HG03103 (cell line): ENCODE measurements around the gene LIMD2.

Experiments
- ATAC-seq: cut with Tn5 transposase; IDR thresholded peaks from one replicate; pipeline ENCODE4 v1.9.1; 2021; ENCODE audit warnings: low read depth; ENCODE audit not compliant: unreplicated experiment

LIMD2 gene

GRCh38 chr17:63701868-63702720 lies 2.2 kb upstream of the LIMD2 start:
- no peak for ATAC-seq

DNA sequence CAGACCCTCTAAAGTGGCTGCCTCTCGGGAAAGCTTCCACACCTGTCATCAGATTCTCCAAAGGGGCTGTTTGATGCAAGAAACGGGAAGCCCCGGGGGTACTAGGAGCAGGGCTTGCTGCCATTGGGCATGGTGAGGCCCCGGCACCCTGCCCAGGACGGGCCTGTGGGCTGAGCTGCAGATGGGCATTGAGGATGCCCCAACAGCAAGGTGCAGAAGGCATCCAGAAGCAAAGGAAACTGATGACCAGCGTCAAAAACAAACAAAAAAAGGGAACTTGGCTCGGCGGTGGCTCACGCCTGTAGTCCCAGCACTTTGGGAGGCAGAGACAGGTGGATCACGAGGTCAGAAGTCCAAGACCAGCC lies 1.5 kb upstream of the LIMD2 start:
- ATAC-seq = no peak

GRCh38 chr17:63700528-63701455 lies 867 bp upstream of the LIMD2 start:
- ATAC-seq = no peak

- peak; percentile 26 for ATAC-seq
Measured at GRCh38 chr17:63698886-63699637, 863 bp downstream of the LIMD2 start.

GRCh38 chr17:63698381-63698885 lies 1.5 kb downstream of the LIMD2 start:
- ATAC-seq = no peak

GRCh38 chr17:63697341-63698286 lies 2.3 kb downstream of the LIMD2 start:
- no peak for ATAC-seq

- no peak for ATAC-seq
Measured at GRCh38 chr17:63696381-63696961, 3.5 kb downstream of the LIMD2 start.

DNA sequence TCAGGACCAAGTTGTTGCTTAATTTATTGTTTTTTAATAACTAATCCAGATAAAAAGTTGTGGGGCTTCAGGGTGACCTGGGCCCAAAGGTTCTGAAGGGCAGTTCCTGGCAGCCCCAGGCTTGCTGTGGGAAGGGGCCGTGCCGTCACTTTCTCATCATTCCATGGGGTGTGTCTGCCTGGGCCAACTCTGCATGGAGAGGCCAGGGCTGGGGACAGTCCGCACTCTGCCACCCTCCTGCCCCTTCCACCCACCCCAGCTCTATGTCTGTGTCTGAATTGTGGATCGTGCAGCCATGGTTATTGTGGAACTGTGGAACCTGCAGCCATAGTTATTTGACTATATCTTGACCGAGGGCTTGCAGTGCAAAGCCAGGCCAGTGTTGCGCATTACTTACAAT lies 4.0 kb downstream of the LIMD2 start:
- no peak for ATAC-seq

DNA sequence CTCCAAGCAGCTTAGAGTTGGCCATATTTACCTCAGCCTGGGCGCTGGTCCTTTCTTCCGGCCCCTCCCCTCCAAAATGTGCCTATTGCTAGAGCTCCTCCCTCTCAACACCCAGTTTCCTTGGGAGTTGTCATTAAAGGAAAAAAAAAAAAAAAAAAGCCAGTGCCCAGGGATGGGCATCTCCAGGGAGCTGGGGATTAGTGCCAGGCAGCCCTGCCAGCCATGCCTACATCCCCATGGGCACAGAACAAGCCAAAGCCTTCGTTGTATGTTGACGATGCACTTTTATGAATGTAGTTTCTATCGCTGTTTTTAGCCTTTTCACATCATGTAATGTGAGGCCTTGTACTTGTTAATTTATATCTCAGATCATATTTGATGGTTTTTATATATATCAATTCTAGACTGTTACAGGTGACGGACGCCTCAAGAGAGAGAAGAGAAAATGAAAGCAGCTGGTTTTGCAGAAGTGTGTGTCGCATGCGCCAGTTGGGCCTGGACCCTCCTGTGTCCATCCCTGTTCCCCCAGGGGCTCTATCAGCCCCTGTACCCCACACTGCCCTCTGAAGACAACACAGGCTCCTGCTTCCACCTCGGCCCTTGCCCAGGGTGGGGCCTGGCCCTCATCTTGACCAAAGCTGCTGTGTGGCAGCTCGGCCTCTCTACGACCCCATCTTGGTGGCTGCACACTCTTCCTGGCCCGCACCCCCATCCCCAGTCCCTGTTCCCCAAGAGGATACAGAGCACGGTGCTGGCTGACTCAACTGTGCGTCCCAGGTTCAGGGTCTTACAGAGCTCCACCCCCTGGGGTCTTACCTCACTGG lies 4.8 kb downstream of the LIMD2 start:
- no peak for ATAC-seq

DNA sequence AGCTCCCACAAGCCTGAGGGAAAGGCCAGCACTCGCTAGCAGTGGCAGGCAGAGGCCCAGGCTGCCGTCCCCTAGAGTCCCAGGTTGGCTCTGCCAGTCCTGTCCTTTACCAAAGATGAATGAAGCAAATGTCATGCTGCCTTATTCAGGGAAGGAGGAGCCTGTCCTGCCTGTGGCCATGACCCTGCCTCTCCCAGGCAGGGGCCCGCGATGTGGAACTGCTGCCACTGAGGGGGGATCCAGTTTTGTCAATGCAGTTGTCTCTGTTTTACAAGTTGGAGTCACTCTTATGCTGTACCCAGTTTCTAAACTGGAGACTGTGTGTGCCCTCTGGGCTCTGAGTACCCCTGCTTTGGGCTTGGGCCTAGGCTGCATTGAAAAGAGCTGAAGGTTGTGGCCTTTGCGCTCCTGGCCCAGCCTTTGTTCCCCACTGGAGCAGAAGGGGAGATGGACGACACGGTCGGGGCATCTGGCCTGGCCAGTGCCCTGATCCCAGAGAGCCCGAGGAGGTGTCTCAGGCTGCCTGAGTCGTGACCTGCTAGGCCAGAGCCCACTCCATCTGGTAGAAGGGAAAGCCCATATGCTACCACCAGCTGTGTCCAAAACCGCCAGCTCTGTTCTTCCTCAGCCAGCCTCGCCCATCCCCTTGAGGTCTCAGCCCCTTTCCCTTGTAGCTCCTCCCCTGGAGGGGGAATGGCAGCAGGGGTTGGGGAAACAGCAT lies 5.5 kb downstream of the LIMD2 start:
- ATAC-seq = no peak

DNA sequence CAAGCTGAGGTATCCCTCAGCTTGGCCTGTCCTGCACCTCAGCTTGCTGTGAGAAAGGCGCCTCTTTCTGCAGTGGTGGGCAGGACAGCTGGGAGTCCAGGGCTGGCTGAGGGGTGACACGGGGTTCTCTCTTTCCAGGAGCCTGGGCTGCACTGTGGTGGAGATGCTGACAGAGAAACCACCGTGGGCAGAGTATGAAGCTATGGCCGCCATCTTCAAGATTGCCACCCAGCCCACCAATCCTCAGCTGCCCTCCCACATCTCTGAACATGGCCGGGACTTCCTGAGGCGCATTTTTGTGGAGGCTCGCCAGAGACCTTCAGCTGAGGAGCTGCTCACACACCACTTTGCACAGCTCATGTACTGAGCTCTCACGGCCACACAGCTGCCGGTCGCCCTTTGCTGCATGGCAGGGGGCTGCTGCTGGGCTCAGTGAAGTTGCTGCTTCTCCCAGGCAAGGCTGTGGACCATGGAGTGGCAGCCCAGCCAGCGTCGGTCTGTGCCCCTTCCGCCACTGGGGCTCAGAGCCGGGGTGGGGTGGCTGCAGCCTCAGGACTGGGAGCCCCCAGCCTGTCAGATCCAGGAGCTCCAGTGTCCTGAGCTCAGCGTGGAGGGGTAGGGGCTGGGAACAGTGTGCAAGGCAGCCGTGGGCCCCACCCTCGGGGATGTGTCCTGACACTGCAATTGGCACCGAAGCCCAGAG lies 6.4 kb downstream of the LIMD2 start:
- ATAC-seq = no peak

GRCh38 chr17:63692195-63692816 lies 7.6 kb downstream of the LIMD2 start:
- no peak for ATAC-seq

DNA sequence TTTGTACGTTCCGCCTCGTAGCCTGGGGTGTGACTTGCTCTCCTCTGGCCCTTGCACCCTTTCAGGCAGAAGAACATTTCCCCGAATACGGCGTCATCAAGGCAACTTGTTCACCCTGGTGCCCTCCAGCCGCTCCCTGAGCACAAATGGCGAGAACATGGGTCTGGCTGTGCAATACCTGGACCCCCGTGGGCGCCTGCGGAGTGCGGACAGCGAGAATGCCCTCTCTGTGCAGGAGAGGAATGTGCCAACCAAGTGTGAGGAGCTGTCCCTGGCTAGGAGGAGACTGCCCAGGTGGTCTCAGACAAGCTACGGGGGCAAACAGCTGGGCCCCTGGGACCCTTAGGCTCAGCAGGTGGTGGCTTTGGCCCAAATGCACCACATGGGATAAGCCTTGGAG lies 10.4 kb downstream of the LIMD2 start:
- ATAC-seq = no peak

- ATAC-seq = no peak
Measured at GRCh38 chr17:63688396-63689020, 11.4 kb downstream of the LIMD2 start.

DNA sequence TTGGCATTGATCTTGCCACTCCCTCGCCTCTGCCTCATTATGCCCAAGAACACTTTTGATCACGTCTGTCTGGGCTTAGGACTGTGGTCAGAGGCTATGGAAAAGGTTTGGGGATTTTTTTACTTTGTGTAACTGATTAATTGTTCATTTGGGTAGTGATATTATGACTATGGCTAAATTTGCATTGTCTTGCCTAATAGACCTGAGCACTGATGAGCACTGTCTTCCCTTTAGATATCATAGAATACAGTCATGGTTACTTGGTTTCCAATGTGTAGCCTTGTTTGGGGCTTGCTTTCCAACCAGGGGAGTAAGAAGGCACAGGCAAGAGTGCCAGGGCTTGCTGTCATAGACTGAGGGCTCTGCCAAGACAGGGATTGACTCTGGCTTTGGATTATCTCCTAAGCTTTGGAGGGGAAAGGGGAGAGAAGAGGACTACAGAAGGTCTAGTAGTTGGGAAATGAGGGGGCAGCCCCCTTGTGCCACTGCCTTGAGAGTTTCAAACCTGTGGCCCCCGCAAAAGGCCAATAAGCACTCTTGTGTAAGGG lies 13.7 kb downstream of the LIMD2 start:
- ATAC-seq = no peak

DNA sequence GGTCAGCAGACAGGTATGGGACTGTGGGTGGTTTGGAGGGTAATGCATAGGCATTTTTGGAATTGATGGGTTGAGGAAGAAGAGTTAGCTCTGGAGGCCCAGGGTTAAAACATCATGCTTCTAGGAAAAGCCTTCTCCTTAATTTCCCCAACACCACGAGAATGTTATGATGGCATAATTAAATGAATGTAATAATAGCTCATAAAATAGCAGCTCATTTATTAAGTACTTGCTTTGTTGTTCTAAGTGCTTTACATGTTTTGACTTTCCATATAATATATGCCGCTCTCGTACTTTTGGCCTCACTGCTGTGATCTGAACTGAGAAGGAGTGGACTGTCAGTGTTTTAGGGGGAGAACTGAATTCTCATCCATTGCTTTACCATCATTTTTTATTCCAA lies 14.3 kb downstream of the LIMD2 start:
- no peak for ATAC-seq
